Measurements from ENCODE around the gene CLDN11.

CLDN11 gene

DNA sequence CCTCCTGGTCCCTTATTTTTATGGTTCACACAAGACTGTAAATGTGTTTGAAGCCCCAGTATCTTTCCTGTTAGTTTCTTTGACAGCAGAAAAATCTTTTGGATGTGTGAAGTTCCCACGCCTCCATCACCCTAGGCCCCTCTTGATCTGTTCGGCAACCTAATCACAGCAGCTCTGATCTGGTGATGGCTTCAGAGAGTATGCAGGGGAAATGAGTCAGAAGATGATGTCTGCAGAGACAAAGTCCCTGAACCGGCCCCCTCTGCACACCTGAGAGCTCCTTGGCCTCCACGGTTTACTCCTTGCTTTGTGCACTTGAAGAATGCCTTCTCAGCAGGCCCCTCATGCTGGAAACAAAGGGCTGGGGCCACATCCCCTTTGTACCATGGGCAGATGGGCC lies 63.5 kb downstream of the CLDN11 start:
- H3K4me3 ChIP-seq (ENCODE audit: low read depth, low read length), result no peak overlapping the region
- DNase-seq (ENCODE audit: low read depth, low spot score), result no peak
- TF ChIP-seq, protein P1, sequence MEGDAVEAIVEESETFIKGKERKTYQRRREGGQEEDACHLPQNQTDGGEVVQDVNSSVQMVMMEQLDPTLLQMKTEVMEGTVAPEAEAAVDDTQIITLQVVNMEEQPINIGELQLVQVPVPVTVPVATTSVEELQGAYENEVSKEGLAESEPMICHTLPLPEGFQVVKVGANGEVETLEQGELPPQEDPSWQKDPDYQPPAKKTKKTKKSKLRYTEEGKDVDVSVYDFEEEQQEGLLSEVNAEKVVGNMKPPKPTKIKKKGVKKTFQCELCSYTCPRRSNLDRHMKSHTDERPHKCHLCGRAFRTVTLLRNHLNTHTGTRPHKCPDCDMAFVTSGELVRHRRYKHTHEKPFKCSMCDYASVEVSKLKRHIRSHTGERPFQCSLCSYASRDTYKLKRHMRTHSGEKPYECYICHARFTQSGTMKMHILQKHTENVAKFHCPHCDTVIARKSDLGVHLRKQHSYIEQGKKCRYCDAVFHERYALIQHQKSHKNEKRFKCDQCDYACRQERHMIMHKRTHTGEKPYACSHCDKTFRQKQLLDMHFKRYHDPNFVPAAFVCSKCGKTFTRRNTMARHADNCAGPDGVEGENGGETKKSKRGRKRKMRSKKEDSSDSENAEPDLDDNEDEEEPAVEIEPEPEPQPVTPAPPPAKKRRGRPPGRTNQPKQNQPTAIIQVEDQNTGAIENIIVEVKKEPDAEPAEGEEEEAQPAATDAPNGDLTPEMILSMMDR (IDR thresholded peaks at IDR 0.05; ENCODE audit: low read depth, low read length), result no peak
- in situ Hi-C loops (cut with HindIII; ENCODE audit: low sequenced_read_pairs), result no loop called here

DNA sequence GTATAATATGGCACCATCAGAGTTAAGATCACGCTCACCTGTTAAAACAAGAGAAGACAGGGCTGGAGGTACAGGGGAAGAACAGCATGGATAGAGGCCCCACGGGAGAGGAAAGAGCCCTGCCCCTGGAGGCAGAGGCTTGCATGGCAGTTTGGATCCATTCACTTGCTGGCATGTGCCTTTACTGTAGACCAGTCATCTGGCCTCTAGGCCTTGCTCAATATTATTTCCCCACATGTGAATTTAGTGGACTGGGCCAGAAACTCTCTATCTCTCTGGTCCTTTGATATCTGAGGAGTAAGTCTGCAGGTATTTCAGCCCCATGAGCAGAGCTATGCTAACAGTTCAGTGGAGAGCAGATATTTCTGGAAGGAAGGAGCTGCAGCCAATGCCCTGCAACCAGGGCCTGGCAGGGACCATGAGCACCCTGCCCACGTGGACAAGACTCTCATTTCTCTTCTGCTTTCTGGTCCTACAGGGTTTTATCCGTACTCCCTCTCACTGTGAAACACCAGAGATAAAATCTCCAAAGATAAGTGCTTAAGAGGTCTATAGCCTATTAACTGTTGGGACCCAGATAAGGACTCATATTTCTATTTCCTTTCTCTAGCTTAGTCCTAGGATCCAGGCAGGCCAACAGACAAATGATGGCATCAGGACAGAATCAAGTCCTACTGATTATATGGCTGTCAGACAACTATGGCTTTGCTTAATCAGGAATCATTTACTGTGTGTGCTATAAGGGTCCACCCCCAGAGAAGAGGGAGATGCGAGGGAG lies 65.0 kb downstream of the CLDN11 start:
- in situ Hi-C loops (cut with HindIII; ENCODE audit: low sequenced_read_pairs), result no loop called here
- TF ChIP-seq, protein P1 (IDR thresholded peaks at IDR 0.05; ENCODE audit: low read depth, low read length), result peak; percentile 29
- no peak overlapping the region for H3K4me3 ChIP-seq (ENCODE audit: low read depth, low read length)
- DNase-seq (ENCODE audit: low read depth, low spot score), result no peak
